GM19023 (cell line): Measurements from ENCODE around the gene CDH11.

ENCODE experiments used
- ATAC-seq: cut with Tn5 transposase; IDR thresholded peaks from one replicate; pipeline ENCODE4 v1.9.1; 2021; ENCODE audit warnings: mild to moderate bottlenecking, moderate library complexity; ENCODE audit not compliant: unreplicated experiment

CDH11 gene

GRCh38 chr16:65038100-65038499, 83.8 kb downstream of the CDH11 start:
- no peak for ATAC-seq

GRCh38 chr16:65037556-65037955, 84.3 kb downstream of the CDH11 start:
- ATAC-seq: no peak

- no peak for ATAC-seq
Measured at GRCh38 chr16:65034915-65035314, 86.9 kb downstream of the CDH11 start.

- ATAC-seq: no peak
Measured at GRCh38 chr16:65032387-65032786, 89.5 kb downstream of the CDH11 start.

- ATAC-seq: no peak
Measured at GRCh38 chr16:65024767-65025178, 97.1 kb downstream of the CDH11 start.

GRCh38 chr16:65023802-65024201, 98.1 kb downstream of the CDH11 start:
- ATAC-seq: no peak

GRCh38 chr16:65021852-65022595, 99.8 kb downstream of the CDH11 start:
- no peak for ATAC-seq

- no peak for ATAC-seq
Measured at GRCh38 chr16:65016754-65017153, 105.1 kb downstream of the CDH11 start.

- no peak for ATAC-seq
Measured at GRCh38 chr16:65015599-65015998, 106.3 kb downstream of the CDH11 start.

- ATAC-seq: no peak
Measured at GRCh38 chr16:65012357-65012756, 109.5 kb downstream of the CDH11 start.

GRCh38 chr16:65010125-65010524, 111.7 kb downstream of the CDH11 start:
- no peak for ATAC-seq

- ATAC-seq: no peak
Measured at GRCh38 chr16:65005696-65006095, 116.2 kb downstream of the CDH11 start.

GRCh38 chr16:65004570-65004969, 117.3 kb downstream of the CDH11 start:
- no peak for ATAC-seq

GRCh38 chr16:65003621-65004020, 118.2 kb downstream of the CDH11 start:
- ATAC-seq: no peak

- no peak for ATAC-seq
Measured at GRCh38 chr16:65002265-65002664, 119.6 kb downstream of the CDH11 start.

- ATAC-seq: no peak
Measured at GRCh38 chr16:65000654-65001053, 121.2 kb downstream of the CDH11 start.

GRCh38 chr16:64997751-64998150, 124.1 kb downstream of the CDH11 start:
- ATAC-seq: no peak

GRCh38 chr16:64997121-64997520, 124.7 kb downstream of the CDH11 start:
- no peak for ATAC-seq

GRCh38 chr16:64996641-64997040, 125.2 kb downstream of the CDH11 start:
- ATAC-seq: no peak

- no peak for ATAC-seq
Measured at GRCh38 chr16:64993464-64993863, 128.4 kb downstream of the CDH11 start.

GRCh38 chr16:64991001-64991400, 130.9 kb downstream of the CDH11 start:
- no peak for ATAC-seq

GRCh38 chr16:64990101-64990500, 131.8 kb downstream of the CDH11 start:
- ATAC-seq: no peak

- no peak for ATAC-seq
Measured at GRCh38 chr16:64989050-64989449, 132.8 kb downstream of the CDH11 start.
